HCT116 (cell line): ENCODE data around the gene PLCL2. TPM values are rescaled to one million over a fixed set of nuclear protein-coding genes. Genes with fewer than 3 reads are reported as not detected.

Experiments
- ATAC-seq: fragments of 200-7000 bp; cut with Tn5 transposase; 2 replicates; pipeline ENCODE4 v1.9.1; 2020; ENCODE audit warnings: mild to moderate bottlenecking, moderate library complexity
- BruUV-seq: library from RNA; stranded (reverse); fragments of 400-500 nt; replicated peaks from 2 replicates; lab custom pipeline; 2021; lab: Mats Ljungman, UMichigan
- CTCF ChIA-PET: fragments of 300-600 bp; sonication (Branson Sonifier 250); formaldehyde crosslinking; loops from one replicate; lab custom pipeline; 2021; ENCODE audit warnings: antibody characterized with exemption; lab: Charles Lee
- POLR2A ChIA-PET: fragments of 300-600, 350-600 bp; sonication (Branson Sonifier 250); formaldehyde crosslinking; loops from one replicate; lab custom pipeline; 2021; ENCODE audit warnings: antibody characterized with exemption; lab: Charles Lee
- RAD21 ChIA-PET, 2 experiments: fragments of 300-600 bp; sonication (Branson Sonifier 250); formaldehyde crosslinking; loops; one replicate each; lab custom pipeline; 2023; ENCODE audit warnings: low total read pairs in 2 of 2; ENCODE audit not compliant: uncharacterized antibody in 2 of 2, unreplicated experiment in 2 of 2, low non-redundant PET in 1 of 2; lab: Charles Lee
- DNase-seq: peaks from one replicate; pipeline ENCODE4 v3.0.0-alpha.2; 2010; ENCODE audit warnings: low read depth, low spot score
- H2AFZ ChIP-seq: fragments of 200-600 bp; shearing (Covaris generic), sonication (generic); 2 replicates; pipeline ENCODE4 v1.6.1; 2017; ENCODE audit warnings: low read depth, mixed run types, mixed read lengths, antibody characterized with exemption, low read length; ENCODE audit not compliant: poor library complexity, severe bottlenecking
- H3K27ac ChIP-seq: 2 replicates; pipeline ENCODE4 v1.5.1; 2012; ENCODE audit warnings: low read depth, low read length
- H3K27me3 ChIP-seq: fragments of 200-600 bp; sonication (generic); 2 replicates; pipeline ENCODE4 v1.6.1; 2016; ENCODE audit warnings: mixed run types, low read length, mixed read lengths; ENCODE audit not compliant: insufficient read depth
- H3K36me3 ChIP-seq, 2 experiments: fragments of 200-500 bp in 1 of 2; fragments of 200-600 bp in 1 of 2; sonication (Bioruptor generic) in 1 of 2; sonication (generic) in 1 of 2; 2 replicates each; pipeline versions ENCODE4 v1.5.1 to v1.6.1; 2014 to 2016; ENCODE audit warnings: low read length in 2 of 2, inconsistent platforms in 1 of 2, mixed read lengths in 1 of 2, mixed run types in 1 of 2; ENCODE audit not compliant: insufficient read depth in 2 of 2, control insufficient read depth in 1 of 2
- H3K4me1 ChIP-seq, 2 experiments: fragments of 200-600 bp in 1 of 2; sonication (generic) in 1 of 2; 2 replicates each; pipeline versions ENCODE4 v1.5.1 to v1.6.1; 2012 to 2017; ENCODE audit warnings: low read length in 2 of 2, inconsistent platforms in 1 of 2, mild to moderate bottlenecking in 1 of 2, mixed read lengths in 1 of 2, mixed run types in 1 of 2, moderate library complexity in 1 of 2; ENCODE audit not compliant: insufficient read depth in 2 of 2, control insufficient read depth in 1 of 2
- H3K4me2 ChIP-seq: fragments of 200-600 bp; sonication (generic); 2 replicates; pipeline ENCODE4 v1.6.1; 2017; ENCODE audit warnings: mixed run types, low read length, mixed read lengths
- H3K4me3 ChIP-seq, 2 experiments: fragments of 200-600 bp in 1 of 2; sonication (generic) in 1 of 2; replicated peaks in 1 of 2; 2 replicates each; pipeline ENCODE4 v1.5.1; 2011 to 2016; ENCODE audit warnings: low read length in 2 of 2, control low read depth in 1 of 2, low read depth in 1 of 2, mild to moderate bottlenecking in 1 of 2, mixed read lengths in 1 of 2, mixed run types in 1 of 2
- H3K79me2 ChIP-seq: fragments of 200-600 bp; sonication (generic); 2 replicates; pipeline ENCODE4 v1.6.1; 2017; ENCODE audit warnings: mild to moderate bottlenecking, mixed run types, low read length, moderate library complexity, mixed read lengths; ENCODE audit not compliant: insufficient read depth
- H3K9ac ChIP-seq: fragments of 200-600 bp; sonication (generic); 2 replicates; pipeline ENCODE4 v1.6.1; 2016; ENCODE audit warnings: low read length, mixed read lengths
- H3K9me2 ChIP-seq: fragments of 200-600 bp; sonication (generic), shearing (Covaris generic); 2 replicates; pipeline ENCODE4 v1.6.1; 2017; ENCODE audit warnings: mixed run types, mild to moderate bottlenecking, moderate library complexity; ENCODE audit not compliant: insufficient read depth
- H3K9me3 ChIP-seq, 2 experiments: fragments of 200-500 bp in 1 of 2; fragments of 200-600 bp in 1 of 2; sonication (Bioruptor generic) in 1 of 2; sonication (generic) in 1 of 2; 2 replicates each; pipeline ENCODE4 v1.6.1; 2014 to 2017; ENCODE audit warnings: low read length in 2 of 2, mixed read lengths in 2 of 2, inconsistent platforms in 1 of 2, low read depth in 1 of 2, mild to moderate bottlenecking in 1 of 2, mixed run types in 1 of 2, moderate library complexity in 1 of 2; ENCODE audit not compliant: control insufficient read depth in 1 of 2, insufficient read depth in 1 of 2
- H4K20me1 ChIP-seq: fragments of 200-600 bp; sonication (generic), shearing (Covaris generic); 2 replicates; pipeline ENCODE4 v1.6.1; 2017; ENCODE audit warnings: mixed run types, mild to moderate bottlenecking, moderate library complexity; ENCODE audit not compliant: insufficient read depth
- ELF1 ChIP-seq: IDR thresholded peaks from 2 replicates; pipeline ENCODE4 v1.6.1; 2012; ENCODE audit warnings: low read depth, borderline replicate concordance
- SIN3A ChIP-seq: IDR thresholded peaks from 2 replicates; pipeline ENCODE4 v1.6.1; 2012; ENCODE audit warnings: low read depth
- SRF ChIP-seq: IDR thresholded peaks from 2 replicates; pipeline ENCODE4 v1.6.1; 2012; ENCODE audit warnings: low read depth
- TCF7L2 ChIP-seq: IDR thresholded peaks from 2 replicates; pipeline ENCODE4 v1.7.0; 2011; ENCODE audit warnings: borderline replicate concordance, inconsistent platforms; ENCODE audit not compliant: insufficient read depth, insufficient read length; ENCODE audit errors: extremely low read depth
- intact Hi-C: fragments of 100-400 bp; cut with micrococcal nuclease; formaldehyde crosslinking; loops from 2 replicates; pipeline ENCODE4 v1.10.0; 2022
- total RNA-seq: library from RNA; stranded (reverse); gene quantifications from one replicate; pipeline ENCODE4 v1.2.1, GENCODE V29; 2021; ENCODE audit not compliant: unreplicated experiment
- TF ChIP-seq, protein P1 (sequence below), 3 experiments: fragments of 200-600 bp in 1 of 3; sonication (generic) in 1 of 3; IDR thresholded peaks in 2 of 3; conservative IDR thresholded peaks in 1 of 3; 2 replicates each; pipeline ENCODE4 v1.5.1; 2012 to 2017; ENCODE audit warnings: low read depth in 2 of 3, low read length in 2 of 3, antibody characterized with exemption in 1 of 3, borderline replicate concordance in 1 of 3, control low read depth in 1 of 3, mild to moderate bottlenecking in 1 of 3, mixed read lengths in 1 of 3, mixed run types in 1 of 3, moderate library complexity in 1 of 3; ENCODE audit not compliant: insufficient read depth in 1 of 3

Gene PLCL2
- total RNA-seq, 1 experiment from 2014 or later: 2.2 TPM

DNA sequence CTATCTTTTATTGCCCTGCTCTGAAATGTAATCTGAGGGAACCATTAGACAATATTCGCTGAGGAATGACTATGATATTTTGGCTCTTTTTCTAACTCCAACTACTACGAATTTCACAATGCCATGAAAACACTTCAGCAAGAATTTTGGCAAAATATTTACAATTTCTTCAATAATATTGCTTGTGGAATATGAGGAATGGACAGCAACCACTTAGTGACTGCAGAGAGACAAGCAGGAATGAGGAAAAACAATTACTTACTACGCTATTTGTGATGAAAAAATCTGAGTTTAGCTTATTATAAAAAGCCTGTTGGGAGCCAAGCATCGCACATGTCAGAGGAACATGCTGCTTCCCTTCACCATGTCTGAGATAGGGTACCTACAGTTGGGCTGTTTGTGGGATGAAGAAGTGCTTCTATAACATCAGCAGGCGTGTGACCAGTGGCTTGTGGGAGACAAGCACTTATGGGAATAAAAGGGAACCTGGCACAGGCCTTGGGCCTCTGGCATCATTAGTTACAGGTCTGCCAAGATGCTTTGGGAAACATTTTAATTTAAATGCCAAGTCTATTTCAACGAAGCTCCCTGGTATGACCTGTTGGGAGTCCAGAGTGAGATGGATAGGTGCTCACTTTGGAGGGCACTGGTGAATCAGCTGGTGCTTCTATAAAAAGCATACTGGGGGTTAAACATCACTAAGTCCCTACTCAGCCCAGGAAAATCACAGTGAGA lies 2.7 kb upstream of the PLCL2 start:
- Histone ChIP-seq H3K36me3 (no peaks in the 10 kb centered on the region), H2AFZ (no peak overlapping the region), H3K4me1 (peaks cover 0 to 11% of the 10 kb centered on the region in 2 experiments; a peak in 2 of 4 replicates), H3K27ac (no peak overlapping the region), H3K9ac (no peak overlapping the region)
- ChIA-PET RAD21 (no interaction called here), POLR2A (no interaction called here)
- no peak for DNase-seq
- no peak for ATAC-seq
- TF ChIP-seq ELF1 (no peak), TCF7L2 (no peak), SRF (no peak), SIN3A (no peak)
- TF ChIP-seq, protein P1, sequence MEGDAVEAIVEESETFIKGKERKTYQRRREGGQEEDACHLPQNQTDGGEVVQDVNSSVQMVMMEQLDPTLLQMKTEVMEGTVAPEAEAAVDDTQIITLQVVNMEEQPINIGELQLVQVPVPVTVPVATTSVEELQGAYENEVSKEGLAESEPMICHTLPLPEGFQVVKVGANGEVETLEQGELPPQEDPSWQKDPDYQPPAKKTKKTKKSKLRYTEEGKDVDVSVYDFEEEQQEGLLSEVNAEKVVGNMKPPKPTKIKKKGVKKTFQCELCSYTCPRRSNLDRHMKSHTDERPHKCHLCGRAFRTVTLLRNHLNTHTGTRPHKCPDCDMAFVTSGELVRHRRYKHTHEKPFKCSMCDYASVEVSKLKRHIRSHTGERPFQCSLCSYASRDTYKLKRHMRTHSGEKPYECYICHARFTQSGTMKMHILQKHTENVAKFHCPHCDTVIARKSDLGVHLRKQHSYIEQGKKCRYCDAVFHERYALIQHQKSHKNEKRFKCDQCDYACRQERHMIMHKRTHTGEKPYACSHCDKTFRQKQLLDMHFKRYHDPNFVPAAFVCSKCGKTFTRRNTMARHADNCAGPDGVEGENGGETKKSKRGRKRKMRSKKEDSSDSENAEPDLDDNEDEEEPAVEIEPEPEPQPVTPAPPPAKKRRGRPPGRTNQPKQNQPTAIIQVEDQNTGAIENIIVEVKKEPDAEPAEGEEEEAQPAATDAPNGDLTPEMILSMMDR (IDR thresholded peaks at IDR 0.05 in 2 of 3, conservative IDR thresholded peaks at IDR 0.05 in 1 of 3; ENCODE audit: borderline replicate concordance in 1 of 3, insufficient read depth in 1 of 3, low read depth in 2 of 3, low read length in 2 of 3): no peak
- TF ChIP-seq, all 23 proteins: peak for 0
- BruUV-seq: no TSS peak
- Histone ChIP-seq H3K79me2 (no peaks in the 10 kb centered on the region), H3K9me2 (no peaks in the 10 kb centered on the region), H3K4me3 (no peak overlapping the region), H3K9me3 (no peaks in the 10 kb centered on the region), H3K27me3 (no peaks in the 10 kb centered on the region), H4K20me1 (no peaks in the 10 kb centered on the region), H3K4me2 (no peak overlapping the region)
- intact Hi-C loops: loop anchor here (10.0 kb wide), 1 partner anchor 153 kb away; no protein-coding TSS in a partner anchor
- CTCF ChIA-PET: interaction anchor here (1.1 kb wide), 1 partner anchor 10 kb away, joined by 3 read pairs; no protein-coding TSS in a partner anchor
